H9 (cell line): Measurements from ENCODE around the gene TMTC1. TPM values are rescaled to one million over a fixed set of nuclear protein-coding genes. Genes with fewer than 3 reads are reported as not detected.

Experiments
- DNase-seq: peaks from one replicate; pipeline ENCODE4 v3.0.0-alpha.2; 2017
- H2AFZ ChIP-seq: one replicate; pipeline ENCODE4 v1.6.1; 2013; ENCODE audit warnings: mild to moderate bottlenecking, low read length, control low read depth, moderate library complexity
- H2AK5ac ChIP-seq: 2 replicates; pipeline ENCODE4 v1.6.1; 2013; ENCODE audit warnings: low read length, control low read depth, mixed read lengths; ENCODE audit not compliant: insufficient read length
- H2BK120ac ChIP-seq: one replicate; pipeline ENCODE4 v1.6.1; 2013; ENCODE audit warnings: low read depth, mild to moderate bottlenecking, low read length, control low read depth, inconsistent platforms; ENCODE audit not compliant: poor library complexity, severe bottlenecking
- H2BK12ac ChIP-seq: 2 replicates; pipeline ENCODE4 v1.6.1; 2013; ENCODE audit warnings: low read length, control low read depth, mixed read lengths, low read depth; ENCODE audit not compliant: insufficient read length
- H2BK15ac ChIP-seq: 2 replicates; pipeline ENCODE4 v1.6.1; 2013; ENCODE audit warnings: low read depth, low read length, control low read depth
- H2BK20ac ChIP-seq: one replicate; pipeline ENCODE4 v1.6.1; 2013; ENCODE audit warnings: low read depth, mild to moderate bottlenecking, low read length, control low read depth, inconsistent platforms; ENCODE audit not compliant: poor library complexity, severe bottlenecking
- H2BK5ac ChIP-seq: 2 replicates; pipeline ENCODE4 v1.6.1; 2013; ENCODE audit warnings: low read length, control low read depth, mixed read lengths; ENCODE audit not compliant: insufficient read length
- H3K14ac ChIP-seq: 2 replicates; pipeline ENCODE4 v1.6.1; 2013; ENCODE audit warnings: low read length, control low read depth; ENCODE audit not compliant: insufficient read depth
- H3K18ac ChIP-seq: 2 replicates; pipeline ENCODE4 v1.6.1; 2013; ENCODE audit warnings: low read depth, mild to moderate bottlenecking, mixed read lengths, low read length, control low read depth; ENCODE audit not compliant: insufficient read length
- H3K23ac ChIP-seq: 2 replicates; pipeline ENCODE4 v1.6.1; 2013; ENCODE audit warnings: low read length, control low read depth, mixed read lengths, low read depth; ENCODE audit not compliant: insufficient read length
- H3K23me2 ChIP-seq: 2 replicates; pipeline ENCODE4 v1.6.1; 2013; ENCODE audit warnings: low read depth, mild to moderate bottlenecking, mixed read lengths, low read length, control low read depth; ENCODE audit not compliant: insufficient read length, poor library complexity, severe bottlenecking
- H3K27ac ChIP-seq: 2 replicates; pipeline ENCODE4 v1.5.1; 2013; ENCODE audit warnings: low read length, control low read depth, mixed read lengths, low read depth; ENCODE audit not compliant: insufficient read length
- H3K27me3 ChIP-seq: 2 replicates; pipeline ENCODE4 v1.6.1; 2013; ENCODE audit warnings: low read length, control low read depth, inconsistent platforms; ENCODE audit not compliant: insufficient read depth
- H3K4ac ChIP-seq: 2 replicates; pipeline ENCODE4 v1.6.1; 2013; ENCODE audit warnings: low read depth, mild to moderate bottlenecking, control low read depth, inconsistent platforms, low read length, moderate library complexity
- H3K4me1 ChIP-seq: 2 replicates; pipeline ENCODE4 v1.6.1; 2013; ENCODE audit warnings: low read length, control low read depth, inconsistent platforms; ENCODE audit not compliant: insufficient read depth
- H3K4me2 ChIP-seq: 2 replicates; pipeline ENCODE4 v1.6.1; 2013; ENCODE audit warnings: low read length, control low read depth, mixed read lengths; ENCODE audit not compliant: insufficient read length, insufficient read depth
- H3K56ac ChIP-seq: 2 replicates; pipeline ENCODE4 v1.6.1; 2013; ENCODE audit warnings: low read depth, mild to moderate bottlenecking, mixed read lengths, low read length, control low read depth; ENCODE audit not compliant: insufficient read length
- H3K79me1 ChIP-seq: 2 replicates; pipeline ENCODE4 v1.6.1; 2013; ENCODE audit warnings: low read depth, mild to moderate bottlenecking, moderate library complexity, low read length, control low read depth, inconsistent platforms; ENCODE audit not compliant: insufficient read depth, poor library complexity, severe bottlenecking
- H3K79me2 ChIP-seq: 2 replicates; pipeline ENCODE4 v1.6.1; 2013; ENCODE audit warnings: low read length, control low read depth, inconsistent platforms; ENCODE audit not compliant: insufficient read depth
- H3K9ac ChIP-seq: 2 replicates; pipeline ENCODE4 v1.6.1; 2013; ENCODE audit warnings: low read length, control low read depth, mixed read lengths; ENCODE audit not compliant: insufficient read length; ENCODE audit errors: extremely low read depth
- H3K9me3 ChIP-seq: one replicate; pipeline ENCODE4 v1.6.1; 2013; ENCODE audit warnings: low read depth, low read length, inconsistent platforms; ENCODE audit not compliant: control insufficient read depth
- H3T11ph ChIP-seq: one replicate; pipeline ENCODE4 v1.6.1; 2013; ENCODE audit warnings: mild to moderate bottlenecking, low read length, control low read depth, inconsistent platforms
- H4K20me1 ChIP-seq: one replicate; pipeline ENCODE4 v1.6.1; 2013; ENCODE audit not compliant: control insufficient read depth, insufficient read length, insufficient read depth
- H4K5ac ChIP-seq: 2 replicates; pipeline ENCODE4 v1.6.1; 2013; ENCODE audit warnings: low read depth, mild to moderate bottlenecking, mixed read lengths, low read length, control low read depth; ENCODE audit not compliant: insufficient read length
- H4K8ac ChIP-seq: replicated peaks from 2 replicates; pipeline ENCODE4 v1.6.1; 2013; ENCODE audit warnings: low read length, control low read depth, mixed read lengths, low read depth; ENCODE audit not compliant: insufficient read length
- H4K91ac ChIP-seq: 2 replicates; pipeline ENCODE4 v1.6.1; 2013; ENCODE audit warnings: low read depth, mild to moderate bottlenecking, moderate library complexity, mixed read lengths, low read length, control low read depth; ENCODE audit not compliant: insufficient read length
- H3K27ac Mint-ChIP-seq, 3 experiments: 2 replicates in 2 of 3; 3 replicates in 1 of 3; pipeline ENCODE4 v1.8.0; 2020 to 2021; ENCODE audit warnings: mixed read lengths in 3 of 3, mild to moderate bottlenecking in 1 of 3, moderate library complexity in 1 of 3
- H3K27me3 Mint-ChIP-seq: 2 replicates; pipeline ENCODE4 v1.8.0; 2021; ENCODE audit warnings: low read depth, mild to moderate bottlenecking, moderate library complexity, mixed read lengths
- H3K36me3 Mint-ChIP-seq, 3 experiments: 2 replicates in 2 of 3; 3 replicates in 1 of 3; pipeline ENCODE4 v1.8.0; 2020 to 2021; ENCODE audit warnings: low read depth in 3 of 3, mixed read lengths in 3 of 3; ENCODE audit not compliant: insufficient read depth in 1 of 3
- H3K4me1 Mint-ChIP-seq, 2 experiments: 2 replicates each; pipeline ENCODE4 v1.8.0; 2020; ENCODE audit warnings: mixed read lengths in 2 of 2
- H3K4me3 Mint-ChIP-seq, 2 experiments: 2 replicates in 1 of 2; 3 replicates in 1 of 2; pipeline ENCODE4 v1.8.0; 2020 to 2021; ENCODE audit warnings: mild to moderate bottlenecking in 2 of 2, mixed read lengths in 2 of 2, moderate library complexity in 1 of 2
- H3K9me3 Mint-ChIP-seq, 2 experiments: 2 replicates in 1 of 2; 3 replicates in 1 of 2; pipeline ENCODE4 v1.8.0; 2020; ENCODE audit warnings: mild to moderate bottlenecking in 2 of 2, mixed read lengths in 2 of 2, moderate library complexity in 1 of 2
- CTCF ChIP-seq: fragments of 200-600 bp; sonication (generic); conservative IDR thresholded peaks from 3 replicates; pipeline ENCODE4 v1.8.0; 2021; ENCODE audit warnings: antibody characterized with exemption, mild to moderate bottlenecking
- WGBS: extraction: QIAGEN DNeasy Blood & Tissue Kit; methylation state at CpG from one replicate; pipeline ENCODE4 v1.1.7; 2013; ENCODE audit warnings: missing lambda C conversion rate, low lambda C conversion rate, mixed read lengths; ENCODE audit not compliant: insufficient read length; ENCODE audit errors: extremely low coverage; 5-methylcytosine and 5-hydroxymethylcytosine counted together
- total RNA-seq: library from RNA; stranded (reverse); gene quantifications from 2 replicates; pipeline ENCODE4 v1.2.1, GENCODE V29; 2021

TMTC1 gene
- total RNA-seq, 1 experiment from 2014 or later, result 16.1 TPM

- Histone ChIP-seq H3K18ac (no peak overlapping the region), H3K4me1 (no peaks in the 10 kb centered on the region), H3K4me2 (no peak overlapping the region), H3T11ph (no peak overlapping the region), H3K23me2 (no peaks in the 10 kb centered on the region), H3K27ac (no peak overlapping the region), H3K14ac (no peak overlapping the region), H2BK120ac (no peak overlapping the region), H3K9ac (no peak overlapping the region), H2BK15ac (no peak overlapping the region), H3K9me3 (no peaks in the 10 kb centered on the region), H3K79me1 (no peaks in the 10 kb centered on the region), H3K27me3 (no peaks in the 10 kb centered on the region), H4K5ac (no peak overlapping the region), H2AFZ (no peak overlapping the region), H4K20me1 (no peaks in the 10 kb centered on the region), H4K91ac (no peak overlapping the region), H2BK5ac (no peak overlapping the region), H3K56ac (no peak overlapping the region), H3K79me2 (no peaks in the 10 kb centered on the region), H2BK20ac (no peak overlapping the region), H2BK12ac (no peak overlapping the region), H2AK5ac (no peak overlapping the region), H4K8ac (no peak overlapping the region), H3K4ac (no peak overlapping the region), H3K23ac (no peak overlapping the region)
- H3K27ac Mint-ChIP-seq, result peak overlapping the region in 1 of 3 experiments; percentile 53; a peak in 1 of 7 replicates
- H3K4me1 Mint-ChIP-seq, result 0 out of 4 replicates have a peak, but pooled peaks cover 0 to 3% of the 10 kb centered on the region in 2 experiments
- H3K27me3 Mint-ChIP-seq, result no peaks in the 10 kb centered on the region
- no peak overlapping the region for H3K4me3 Mint-ChIP-seq
- WGBS, result no CpG with 5 or more reads among the region's 2 CpGs
- no peak for TF ChIP-seq CTCF
- no peaks in the 10 kb centered on the region for H3K36me3 Mint-ChIP-seq
- H3K9me3 Mint-ChIP-seq, result no peaks in the 10 kb centered on the region
- DNase-seq, result no peak
Measured at GRCh38 chr12:29537298-29537697, 246.4 kb downstream of the TMTC1 start.
